DOHH2 (cell line): ENCODE measurements around the gene CDK4.

ENCODE experiments used
- H3F3A ChIP-seq: fragments of 200-600 bp; sonication (generic), shearing (Covaris generic); 2 replicates; pipeline ENCODE4 v1.6.0; 2016; ENCODE audit warnings: antibody characterized with exemption, mild to moderate bottlenecking; ENCODE audit not compliant: control insufficient read depth, insufficient read depth
- H3K27ac ChIP-seq: fragments of 200-600 bp; sonication (generic); 2 replicates; pipeline ENCODE4 v1.5.1; 2014; ENCODE audit warnings: low read depth, mild to moderate bottlenecking, low read length, moderate library complexity
- H3K27me3 ChIP-seq: fragments of 200-600 bp; sonication (generic); 2 replicates; pipeline ENCODE4 v1.6.1; 2014; ENCODE audit warnings: mild to moderate bottlenecking, low read length, mixed read lengths; ENCODE audit not compliant: control insufficient read depth
- H3K36me3 ChIP-seq: fragments of 200-600 bp; sonication (generic); 2 replicates; pipeline ENCODE4 v1.6.1; 2014; ENCODE audit warnings: mild to moderate bottlenecking, low read length, moderate library complexity, mixed read lengths; ENCODE audit not compliant: control insufficient read depth
- H3K4me1 ChIP-seq: fragments of 200-600 bp; sonication (generic); 2 replicates; pipeline ENCODE4 v1.6.1; 2014; ENCODE audit warnings: mild to moderate bottlenecking, low read length, mixed read lengths; ENCODE audit not compliant: control insufficient read depth
- H3K4me2 ChIP-seq: fragments of 200-600 bp; sonication (generic); 2 replicates; pipeline ENCODE4 v1.6.0; 2014; ENCODE audit warnings: mild to moderate bottlenecking, low read length, moderate library complexity
- H3K4me3 ChIP-seq: fragments of 200-600 bp; sonication (generic); 2 replicates; pipeline ENCODE4 v1.5.1; 2014; ENCODE audit warnings: mild to moderate bottlenecking, low read length, mixed read lengths
- H3K79me2 ChIP-seq: fragments of 200-600 bp; sonication (generic); 2 replicates; pipeline ENCODE4 v1.6.1; 2014; ENCODE audit warnings: mild to moderate bottlenecking, low read length, mixed read lengths; ENCODE audit not compliant: control insufficient read depth
- H3K9me2 ChIP-seq: fragments of 200-600 bp; sonication (generic); replicated peaks from 2 replicates; pipeline ENCODE4 v1.6.1; 2014; ENCODE audit warnings: mild to moderate bottlenecking, low read length, mixed read lengths; ENCODE audit not compliant: control insufficient read depth
- H3K9me3 ChIP-seq: fragments of 200-600 bp; sonication (generic); 2 replicates; pipeline ENCODE4 v1.6.1; 2014; ENCODE audit warnings: antibody characterized with exemption, low read length, mixed read lengths; ENCODE audit not compliant: control insufficient read depth, insufficient read depth
- H4K20me1 ChIP-seq: fragments of 200-600 bp; sonication (generic); 2 replicates; pipeline ENCODE4 v1.6.0; 2014; ENCODE audit warnings: low read depth, mild to moderate bottlenecking, antibody characterized with exemption, low read length, moderate library complexity; ENCODE audit not compliant: control insufficient read depth, insufficient read depth
- CTCF ChIP-seq: fragments of 200-600 bp; sonication (generic); IDR thresholded peaks from one replicate; pipeline ENCODE4 v1.5.1; 2014; ENCODE audit warnings: antibody characterized with exemption, mild to moderate bottlenecking, low read depth, low read length; ENCODE audit not compliant: poor library complexity, severe bottlenecking
- EZH2phosphoT487 ChIP-seq: fragments of 200-600 bp; sonication (generic); IDR thresholded peaks from 2 replicates; pipeline ENCODE4 v1.6.1; 2017; ENCODE audit warnings: borderline replicate concordance, mild to moderate bottlenecking, antibody characterized with exemption, low read length, moderate library complexity, mixed read lengths

CDK4 gene

DNA sequence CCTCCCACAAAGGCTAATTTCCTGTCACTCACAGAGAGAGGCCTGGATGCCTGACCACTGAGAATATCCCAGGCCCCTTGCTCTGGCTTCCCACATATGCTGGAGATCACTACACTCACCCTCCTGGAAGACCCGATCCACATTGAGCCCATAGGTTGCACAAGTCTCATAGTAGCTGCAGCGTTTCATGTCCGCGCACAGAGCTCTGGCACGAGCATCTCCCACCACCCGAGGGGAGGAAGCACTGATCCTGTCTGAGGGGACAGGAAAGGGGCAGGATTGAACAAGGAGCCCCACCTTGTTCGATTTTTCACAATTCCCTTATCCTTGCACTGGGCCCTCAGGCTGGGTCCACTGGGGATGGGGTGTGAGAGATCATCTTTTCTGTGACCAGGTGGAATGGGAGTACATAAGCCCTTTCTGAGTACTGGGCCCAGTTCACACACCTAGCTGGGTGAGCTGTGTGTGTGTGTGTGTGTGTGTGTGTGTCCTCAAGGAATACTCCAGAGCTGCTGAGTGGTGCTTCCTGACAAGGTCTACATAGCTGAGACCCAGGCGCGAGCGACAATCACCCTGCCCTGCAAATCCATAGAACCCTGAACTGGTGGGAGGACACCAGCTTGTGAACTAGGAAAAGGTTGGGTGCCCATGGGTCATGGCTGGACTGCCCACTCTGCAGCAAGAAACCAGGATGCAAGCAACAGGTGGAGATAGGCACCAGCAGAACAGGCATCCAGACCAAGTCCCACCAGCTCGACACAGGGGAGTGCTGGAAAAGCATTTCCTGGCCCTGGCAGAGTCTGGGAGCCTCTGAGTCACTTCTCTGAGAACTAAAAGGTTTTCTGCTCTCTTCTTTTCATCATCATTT, 19.1 kb downstream of the CDK4 start:
- Histone ChIP-seq H3K4me2 (no peak overlapping the region), H3K4me3 (no peak overlapping the region), H3K9me3 (no peaks in the 10 kb centered on the region), H3F3A (no peaks in the 10 kb centered on the region), H3K4me1 (no peaks in the 10 kb centered on the region), H3K9me2 (no peaks in the 10 kb centered on the region), H3K79me2 (no peaks in the 10 kb centered on the region), H3K36me3 (peaks cover 40% of the 10 kb centered on the region), H3K27ac (no peak overlapping the region), H3K27me3 (no peaks in the 10 kb centered on the region), H4K20me1 (no peaks in the 10 kb centered on the region)
- no peak for TF ChIP-seq EZH2phosphoT487
- TF ChIP-seq CTCF = no peak

DNA sequence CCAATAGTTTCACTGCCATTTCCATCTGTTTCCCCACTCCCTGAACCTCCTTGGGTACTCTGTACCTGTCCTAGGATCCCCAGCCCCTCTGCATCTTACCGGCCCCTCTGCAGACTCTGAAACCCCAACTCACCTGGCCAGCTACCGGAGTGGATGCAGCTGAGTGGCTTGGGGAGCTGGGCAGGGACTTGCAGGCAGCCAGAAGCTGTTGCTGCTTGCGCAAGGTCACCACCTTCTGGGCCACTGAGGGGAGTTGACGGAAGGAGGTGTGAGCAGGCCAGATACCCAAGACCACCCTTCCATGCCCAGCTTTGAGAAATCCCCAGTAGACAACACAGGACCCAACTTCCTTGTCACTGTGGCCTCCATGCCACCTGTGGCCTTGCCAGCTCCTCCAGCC, 19.8 kb downstream of the CDK4 start:
- H3K4me1 ChIP-seq = no peaks in the 10 kb centered on the region
- no peaks in the 10 kb centered on the region for H3K27me3 ChIP-seq
- peaks cover 46% of the 10 kb centered on the region for H3K36me3 ChIP-seq
- H3K27ac ChIP-seq = no peak overlapping the region
- no peaks in the 10 kb centered on the region for H4K20me1 ChIP-seq
- TF ChIP-seq EZH2phosphoT487 (no peak), CTCF (no peak)
- no peaks in the 10 kb centered on the region for H3K9me2 ChIP-seq
- H3K79me2 ChIP-seq = no peaks in the 10 kb centered on the region
- no peak overlapping the region for H3K4me2 ChIP-seq
- H3F3A ChIP-seq = no peaks in the 10 kb centered on the region
- no peak overlapping the region for H3K4me3 ChIP-seq
- H3K9me3 ChIP-seq = no peaks in the 10 kb centered on the region

DNA sequence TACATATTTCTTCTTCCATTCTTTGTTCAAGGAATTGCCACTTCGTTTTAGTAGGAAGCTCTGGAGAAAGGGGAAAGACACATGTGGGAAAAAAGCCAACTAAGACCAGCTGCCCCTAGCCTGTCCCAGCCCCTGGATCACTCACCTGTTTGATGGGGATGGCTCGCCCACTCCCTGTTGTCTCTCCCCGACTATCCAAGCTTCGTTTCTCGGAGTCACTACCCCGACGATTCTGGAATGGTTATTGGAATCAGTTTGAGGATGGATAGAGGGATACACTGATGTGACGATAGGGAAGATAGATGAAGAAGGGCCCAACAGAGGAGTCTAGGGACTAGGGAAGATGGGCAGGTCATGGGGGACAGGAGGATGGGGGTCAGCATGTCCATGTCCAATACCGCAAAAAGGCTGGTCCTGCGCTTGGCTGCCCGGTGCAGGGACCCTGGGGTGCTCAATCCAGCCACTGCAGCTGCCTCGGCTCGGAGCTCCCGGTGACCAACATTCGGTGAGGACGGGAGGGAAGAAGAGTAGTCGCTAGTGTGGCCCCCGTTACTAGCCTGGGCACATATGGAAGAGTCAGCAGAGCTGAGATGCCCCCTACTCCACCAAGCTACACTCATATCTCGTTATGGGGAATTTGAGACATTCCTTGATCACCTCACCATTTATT, 20.6 kb downstream of the CDK4 start:
- H3K27me3 ChIP-seq = no peaks in the 10 kb centered on the region
- H4K20me1 ChIP-seq = no peaks in the 10 kb centered on the region
- H3K4me1 ChIP-seq = no peaks in the 10 kb centered on the region
- H3K9me3 ChIP-seq = no peaks in the 10 kb centered on the region
- TF ChIP-seq CTCF = no peak
- no peak for TF ChIP-seq EZH2phosphoT487
- no peaks in the 10 kb centered on the region for H3K79me2 ChIP-seq
- H3K27ac ChIP-seq = no peak overlapping the region
- peaks cover 52% of the 10 kb centered on the region for H3K36me3 ChIP-seq
- no peaks in the 10 kb centered on the region for H3F3A ChIP-seq
- H3K4me3 ChIP-seq = no peak overlapping the region
- no peaks in the 10 kb centered on the region for H3K9me2 ChIP-seq
- H3K4me2 ChIP-seq = no peak overlapping the region
